ENCODE results near the gene COBL. TPM values are rescaled to one million over a fixed set of nuclear protein-coding genes. Genes with fewer than 3 reads are reported as not detected.
A peak's percentile ranks its signal among the peaks of the same experiment; 100 is the strongest.

COBL gene
- polyA plus RNA-seq, 1 donor (not counting 4 experiments of a cell fraction or from before 2014, with no cell fraction given), result 4.5 TPM

DNA sequence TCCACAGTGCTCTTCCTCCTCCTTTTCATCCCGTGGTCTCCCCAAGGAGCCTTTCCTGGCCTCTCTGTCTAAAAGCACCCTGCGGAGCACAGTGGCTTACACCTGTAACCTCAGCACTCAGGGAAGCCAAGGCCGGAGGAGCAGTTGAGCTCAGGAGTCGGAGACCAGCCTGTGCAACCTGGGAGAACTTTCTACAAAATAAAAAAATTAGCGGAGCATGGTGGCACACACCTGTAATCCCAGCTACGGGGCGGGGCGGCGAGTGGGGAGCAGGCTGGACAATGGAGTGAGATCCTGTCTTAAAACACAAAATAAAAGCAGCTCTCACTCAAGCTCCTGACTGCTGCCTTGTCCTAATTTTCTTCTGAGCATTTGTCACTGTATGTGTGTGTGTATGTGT, 1.4 kb upstream of the COBL start:
- TF ChIP-seq EZH2 (IDR thresholded peaks at IDR 0.05; ENCODE audit: low read length), result no peak
- TF ChIP-seq, protein P1, sequence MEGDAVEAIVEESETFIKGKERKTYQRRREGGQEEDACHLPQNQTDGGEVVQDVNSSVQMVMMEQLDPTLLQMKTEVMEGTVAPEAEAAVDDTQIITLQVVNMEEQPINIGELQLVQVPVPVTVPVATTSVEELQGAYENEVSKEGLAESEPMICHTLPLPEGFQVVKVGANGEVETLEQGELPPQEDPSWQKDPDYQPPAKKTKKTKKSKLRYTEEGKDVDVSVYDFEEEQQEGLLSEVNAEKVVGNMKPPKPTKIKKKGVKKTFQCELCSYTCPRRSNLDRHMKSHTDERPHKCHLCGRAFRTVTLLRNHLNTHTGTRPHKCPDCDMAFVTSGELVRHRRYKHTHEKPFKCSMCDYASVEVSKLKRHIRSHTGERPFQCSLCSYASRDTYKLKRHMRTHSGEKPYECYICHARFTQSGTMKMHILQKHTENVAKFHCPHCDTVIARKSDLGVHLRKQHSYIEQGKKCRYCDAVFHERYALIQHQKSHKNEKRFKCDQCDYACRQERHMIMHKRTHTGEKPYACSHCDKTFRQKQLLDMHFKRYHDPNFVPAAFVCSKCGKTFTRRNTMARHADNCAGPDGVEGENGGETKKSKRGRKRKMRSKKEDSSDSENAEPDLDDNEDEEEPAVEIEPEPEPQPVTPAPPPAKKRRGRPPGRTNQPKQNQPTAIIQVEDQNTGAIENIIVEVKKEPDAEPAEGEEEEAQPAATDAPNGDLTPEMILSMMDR (optimal IDR thresholded peaks at IDR 0.05 in 1 of 3, IDR thresholded peaks at IDR 0.05 in 1 of 3, conservative IDR thresholded peaks at IDR 0.05 in 1 of 3; ENCODE audit: extremely low read depth in 1 of 3, insufficient read depth in 2 of 3, low read length in 3 of 3), result no peak
- Histone ChIP-seq H3K9me1 (ENCODE audit: control insufficient read depth, extremely low read depth, insufficient read depth, low read length) (no peaks in the 10 kb centered on the region), H3K79me2 (ENCODE audit: control insufficient read depth, insufficient read depth, low read length) (no peaks in the 10 kb centered on the region), H3K27me3 (ENCODE audit: control insufficient read depth, extremely low read depth, insufficient read depth, low read length) (no peaks in the 10 kb centered on the region), H3K9ac (ENCODE audit: control insufficient read depth, extremely low read depth, insufficient read depth, low read length) (no peak overlapping the region), H2AFZ (ENCODE audit: control insufficient read depth, low read length) (no peak overlapping the region), H3K27ac (ENCODE audit: control insufficient read depth, insufficient read depth, low read length) (no peak overlapping the region), H3K9me3 (ENCODE audit: control insufficient read depth, low read depth, low read length) (no peaks in the 10 kb centered on the region), H3K4me1 (ENCODE audit: control insufficient read depth, extremely low read depth, insufficient read depth, low read length) (peaks cover 9% of the 10 kb centered on the region), H3K4me3 (ENCODE audit: control insufficient read depth in 2 of 3, extremely low read depth in 1 of 3, insufficient read depth in 2 of 3, low read depth in 1 of 3, low read length in 3 of 3) (no peak overlapping the region), H4K20me1 (ENCODE audit: control insufficient read depth, extremely low read depth, insufficient read depth, low read length) (no peaks in the 10 kb centered on the region), H3K36me3 (ENCODE audit: control insufficient read depth in 2 of 2, extremely low read depth in 1 of 2, insufficient read depth in 2 of 2, low read length in 2 of 2) (no peaks in the 10 kb centered on the region), H3K4me2 (ENCODE audit: control insufficient read depth, extremely low read depth, insufficient read depth, low read depth, low read length) (no peak overlapping the region)
- no peak for DNase-seq (ENCODE audit: low read depth, low spot score)
- dilution Hi-C loops (cut with MboI; ENCODE audit: extremely low pct_ligation_motif_present, low sequenced_read_pairs), result no loop called here
- no peak for FAIRE-seq

DNA sequence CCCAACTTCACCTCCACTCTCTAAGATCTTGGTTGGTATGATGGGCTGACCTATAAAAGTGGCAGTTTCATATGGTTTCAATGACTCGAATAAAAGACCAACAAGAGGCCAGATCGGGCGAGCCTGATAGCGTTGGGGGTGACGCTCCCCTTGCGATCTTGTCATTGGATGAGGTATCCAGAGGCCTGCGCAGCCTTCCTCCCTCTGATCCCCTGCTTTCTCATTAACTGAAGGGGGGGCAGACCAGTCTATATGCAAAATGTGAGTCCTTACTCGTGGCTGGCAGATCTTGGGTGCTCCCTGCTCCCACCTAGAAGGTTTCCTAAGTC, 937 bp upstream of the COBL start:
- Histone ChIP-seq H3K9me3 (ENCODE audit: control insufficient read depth, low read depth, low read length) (no peaks in the 10 kb centered on the region), H3K79me2 (ENCODE audit: control insufficient read depth, insufficient read depth, low read length) (no peaks in the 10 kb centered on the region), H3K4me1 (ENCODE audit: control insufficient read depth, extremely low read depth, insufficient read depth, low read length) (peaks cover 9% of the 10 kb centered on the region), H2AFZ (ENCODE audit: control insufficient read depth, low read length) (no peak overlapping the region), H4K20me1 (ENCODE audit: control insufficient read depth, extremely low read depth, insufficient read depth, low read length) (no peaks in the 10 kb centered on the region), H3K9ac (ENCODE audit: control insufficient read depth, extremely low read depth, insufficient read depth, low read length) (peak overlapping the region; percentile 31), H3K27ac (ENCODE audit: control insufficient read depth, insufficient read depth, low read length) (no peak overlapping the region), H3K9me1 (ENCODE audit: control insufficient read depth, extremely low read depth, insufficient read depth, low read length) (no peaks in the 10 kb centered on the region), H3K4me3 (ENCODE audit: control insufficient read depth in 2 of 3, extremely low read depth in 1 of 3, insufficient read depth in 2 of 3, low read depth in 1 of 3, low read length in 3 of 3) (peak overlapping the region in 1 of 3 experiments; percentile 58), H3K4me2 (ENCODE audit: control insufficient read depth, extremely low read depth, insufficient read depth, low read depth, low read length) (peak overlapping the region; percentile 76), H3K27me3 (ENCODE audit: control insufficient read depth, extremely low read depth, insufficient read depth, low read length) (no peaks in the 10 kb centered on the region), H3K36me3 (ENCODE audit: control insufficient read depth in 2 of 2, extremely low read depth in 1 of 2, insufficient read depth in 2 of 2, low read length in 2 of 2) (no peaks in the 10 kb centered on the region)
- TF ChIP-seq, protein P1 (optimal IDR thresholded peaks at IDR 0.05 in 1 of 3, IDR thresholded peaks at IDR 0.05 in 1 of 3, conservative IDR thresholded peaks at IDR 0.05 in 1 of 3; ENCODE audit: extremely low read depth in 1 of 3, insufficient read depth in 2 of 3, low read length in 3 of 3), result no peak
- no peak for TF ChIP-seq EZH2 (IDR thresholded peaks at IDR 0.05; ENCODE audit: low read length)
- FAIRE-seq (no peak), DNase-seq (ENCODE audit: low read depth, low spot score) (no peak)
- dilution Hi-C loops (cut with MboI; ENCODE audit: extremely low pct_ligation_motif_present, low sequenced_read_pairs), result no loop called here
